Activated B cell treated with CpG ODN at 0.5 μM for 24 hours (primary cell): ENCODE results near the gene RPL18. TPM values are rescaled to one million over a fixed set of nuclear protein-coding genes. Genes with fewer than 3 reads are reported as not detected.

ENCODE experiments used
- ATAC-seq: fragments of 200-7000 bp; cut with Tn5 transposase; one replicate; pipeline ENCODE4 v1.10.0; 2021; ENCODE audit warnings: low read depth, mild to moderate bottlenecking, moderate library complexity
- CTCF ChIA-PET: fragments of 350-600 bp; sonication (Branson Sonifier 250); formaldehyde crosslinking; loops from one replicate; lab custom pipeline; 2021; ENCODE audit warnings: antibody characterized with exemption; lab: Charles Lee
- POLR2A ChIA-PET: fragments of 350-600 bp; sonication (Branson Sonifier 250); formaldehyde crosslinking; loops from one replicate; lab custom pipeline; 2021; ENCODE audit warnings: antibody characterized with exemption; lab: Charles Lee
- DNase-seq: peaks from one replicate; pipeline ENCODE4 v3.0.0; 2022
- H3K27ac Mint-ChIP-seq: one replicate; pipeline ENCODE4 v1.8.0; 2020; ENCODE audit warnings: mixed read lengths
- H3K27me3 Mint-ChIP-seq: one replicate; pipeline ENCODE4 v1.8.0; 2021; ENCODE audit warnings: mixed read lengths
- H3K36me3 Mint-ChIP-seq: one replicate; pipeline ENCODE4 v1.8.0; 2021; ENCODE audit warnings: low read depth, mixed read lengths
- H3K4me1 Mint-ChIP-seq: one replicate; pipeline ENCODE4 v1.8.0; 2021; ENCODE audit warnings: mixed read lengths
- H3K4me3 Mint-ChIP-seq: one replicate; pipeline ENCODE4 v1.8.0; 2020; ENCODE audit warnings: mild to moderate bottlenecking, mixed read lengths
- H3K9me3 Mint-ChIP-seq: one replicate; pipeline ENCODE4 v1.8.0; 2020; ENCODE audit warnings: mixed read lengths
- intact Hi-C: fragments of 100-400 bp; cut with micrococcal nuclease; formaldehyde crosslinking; loops from one replicate; pipeline ENCODE4 v1.15.1; 2024
- total RNA-seq: library from RNA; stranded (reverse); gene quantifications from 2 replicates; pipeline ENCODE4 v1.2.3, GENCODE V29; 2022
- TF ChIP-seq, protein P1 (sequence below): fragments of 200-600 bp; IDR thresholded peaks from one replicate; pipeline ENCODE4 v1.8.0; 2022; ENCODE audit warnings: antibody characterized with exemption, mild to moderate bottlenecking

RPL18 gene
- total RNA-seq, 1 donor from 2014 or later, result 2,427 TPM

- ATAC-seq (peak; percentile 80), DNase-seq (peak; percentile 95)
- Mint-ChIP-seq H3K27me3 (no peaks in the 10 kb centered on the region), H3K36me3 (peaks cover 32% of the 10 kb centered on the region), H3K9me3 (no peaks in the 10 kb centered on the region), H3K27ac (peak overlapping the region; percentile 90), H3K4me3 (peak overlapping the region; percentile 86), H3K4me1 (peaks cover 44% of the 10 kb centered on the region)
- POLR2A ChIA-PET, result interaction anchor here (0.5 to 3.5 kb wide), 14 partner anchors 8 to 1907 kb away, joined by 3 to 53 read pairs (median 3); partner anchors contain the start of genes CA11, DBP and PRKD2
- CTCF ChIA-PET, result interaction anchor here (0.9 kb wide), 1 partner anchor 15 kb away, joined by 4 read pairs; no protein-coding TSS in a partner anchor
- TF ChIP-seq, protein P1, sequence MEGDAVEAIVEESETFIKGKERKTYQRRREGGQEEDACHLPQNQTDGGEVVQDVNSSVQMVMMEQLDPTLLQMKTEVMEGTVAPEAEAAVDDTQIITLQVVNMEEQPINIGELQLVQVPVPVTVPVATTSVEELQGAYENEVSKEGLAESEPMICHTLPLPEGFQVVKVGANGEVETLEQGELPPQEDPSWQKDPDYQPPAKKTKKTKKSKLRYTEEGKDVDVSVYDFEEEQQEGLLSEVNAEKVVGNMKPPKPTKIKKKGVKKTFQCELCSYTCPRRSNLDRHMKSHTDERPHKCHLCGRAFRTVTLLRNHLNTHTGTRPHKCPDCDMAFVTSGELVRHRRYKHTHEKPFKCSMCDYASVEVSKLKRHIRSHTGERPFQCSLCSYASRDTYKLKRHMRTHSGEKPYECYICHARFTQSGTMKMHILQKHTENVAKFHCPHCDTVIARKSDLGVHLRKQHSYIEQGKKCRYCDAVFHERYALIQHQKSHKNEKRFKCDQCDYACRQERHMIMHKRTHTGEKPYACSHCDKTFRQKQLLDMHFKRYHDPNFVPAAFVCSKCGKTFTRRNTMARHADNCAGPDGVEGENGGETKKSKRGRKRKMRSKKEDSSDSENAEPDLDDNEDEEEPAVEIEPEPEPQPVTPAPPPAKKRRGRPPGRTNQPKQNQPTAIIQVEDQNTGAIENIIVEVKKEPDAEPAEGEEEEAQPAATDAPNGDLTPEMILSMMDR, result no peak
- intact Hi-C loops, result loop anchor here (1.0 kb wide), 1 partner anchor 10 kb away; no protein-coding TSS in a partner anchor
Observed at GRCh38 chr19:48624067-48624594, 5.2 kb upstream of the RPL18 start.

DNA sequence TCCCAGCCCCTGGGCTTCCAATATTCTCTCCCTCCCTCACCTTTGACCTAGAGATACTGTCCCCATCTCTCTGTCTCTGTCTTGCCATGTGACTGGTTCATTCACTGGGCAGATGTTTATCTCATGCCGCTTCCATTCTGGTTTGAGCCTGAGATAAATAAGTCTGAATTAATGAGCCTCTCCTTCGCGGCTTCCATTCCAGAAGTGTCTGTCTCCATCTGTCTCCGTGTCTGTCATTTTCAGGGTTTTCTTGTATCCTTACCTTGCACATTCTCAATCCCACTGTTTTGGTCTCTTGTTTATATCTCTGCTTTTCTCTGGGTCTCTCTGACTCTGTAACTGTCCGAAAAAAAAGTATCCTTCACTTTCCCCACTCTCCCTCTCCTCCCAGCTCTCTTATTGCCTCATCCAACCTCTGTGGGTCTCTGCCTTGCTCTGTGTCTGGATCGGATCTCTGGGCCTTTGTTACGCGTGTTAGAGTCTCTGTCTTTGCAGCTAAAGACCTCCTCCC lies 4.6 kb upstream of the RPL18 start:
- Mint-ChIP-seq H3K27me3 (no peaks in the 10 kb centered on the region), H3K36me3 (peaks cover 33% of the 10 kb centered on the region), H3K4me3 (peak overlapping the region; percentile 86), H3K27ac (peak overlapping the region; percentile 90), H3K9me3 (no peaks in the 10 kb centered on the region), H3K4me1 (peaks cover 45% of the 10 kb centered on the region)
- intact Hi-C loops, result loop anchor here (1.0 kb wide), 1 partner anchor 11 kb away; no protein-coding TSS in a partner anchor
- ChIA-PET CTCF (interaction anchor here (0.9 kb wide), 1 partner anchor 15 kb away, joined by 4 read pairs; no protein-coding TSS in a partner anchor), POLR2A (interaction anchor here (0.6 to 3.5 kb wide), 9 partner anchors 10 to 394 kb away, joined by 3 to 53 read pairs (median 4); partner anchors contain the start of genes CA11 and DBP)
- DNase-seq (no peak), ATAC-seq (no peak)
- TF ChIP-seq, protein P1, result no peak

DNA sequence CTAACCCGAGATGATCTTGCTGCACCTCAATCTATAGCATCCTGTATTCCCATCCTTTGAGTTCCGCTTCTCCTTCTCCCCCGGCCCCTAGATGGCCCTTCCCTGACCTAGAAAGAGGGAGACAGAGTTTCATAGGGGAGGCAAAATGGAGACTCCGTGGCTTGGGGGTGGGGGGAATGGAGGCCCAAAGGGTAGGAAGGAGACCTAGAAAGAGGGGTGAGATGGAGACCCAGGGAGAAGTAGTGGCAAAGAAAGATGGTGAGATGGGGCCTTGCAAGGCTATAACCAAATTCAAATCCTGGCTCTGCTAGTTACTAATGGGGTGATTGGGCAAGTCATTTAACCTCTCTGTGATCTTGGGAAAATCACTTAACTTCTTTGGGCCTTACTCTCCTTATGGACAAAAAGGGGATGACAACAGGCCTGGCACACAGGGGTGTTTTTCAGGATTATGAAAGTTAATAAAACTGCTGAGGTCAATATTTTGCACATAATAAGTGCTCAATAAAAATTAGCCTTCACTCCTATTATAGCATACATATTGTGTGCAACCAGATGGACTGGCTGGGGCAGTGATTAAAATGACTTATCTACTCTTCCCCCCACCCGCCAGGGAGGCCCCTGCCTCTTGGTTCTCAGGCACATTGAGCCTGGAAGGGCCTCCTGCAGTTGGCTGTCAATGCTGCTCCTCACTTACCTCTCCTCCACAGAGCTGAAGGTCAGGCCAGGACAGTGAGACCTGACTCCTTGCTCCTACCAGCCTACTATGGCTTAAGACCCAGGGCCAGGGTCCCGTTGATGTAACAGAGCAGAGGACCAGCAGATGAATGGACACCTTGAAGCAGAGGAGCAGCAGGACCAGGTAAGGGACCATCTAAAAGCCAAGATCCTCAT lies 961 bp upstream of the RPL18 start:
- ChIA-PET CTCF (interaction anchor here (0.6 to 3.2 kb wide), 7 partner anchors 11 to 299 kb away, joined by 3 to 13 read pairs (median 4); partner anchors contain the start of genes CA11 and GRWD1), POLR2A (interaction anchor here (0.6 to 2.8 kb wide), 37 partner anchors 8 to 1020 kb away, joined by 3 to 67 read pairs (median 4); partner anchors contain the start of genes CA11, DBP, EMP3 and GYS1)
- Mint-ChIP-seq H3K9me3 (no peaks in the 10 kb centered on the region), H3K27me3 (no peaks in the 10 kb centered on the region), H3K27ac (peak overlapping the region; percentile 97), H3K4me3 (peak overlapping the region; percentile 98), H3K36me3 (peaks cover 63% of the 10 kb centered on the region), H3K4me1 (peaks cover 62% of the 10 kb centered on the region)
- intact Hi-C loops, result loop anchor here (1.0 to 2.0 kb wide), 8 partner anchors 12 to 287 kb away; partner anchors contain the start of genes CA11, DBP, GRWD1 and SYNGR4
- DNase-seq, result no peak
- TF ChIP-seq, protein P1, result no peak
- no peak for ATAC-seq

DNA sequence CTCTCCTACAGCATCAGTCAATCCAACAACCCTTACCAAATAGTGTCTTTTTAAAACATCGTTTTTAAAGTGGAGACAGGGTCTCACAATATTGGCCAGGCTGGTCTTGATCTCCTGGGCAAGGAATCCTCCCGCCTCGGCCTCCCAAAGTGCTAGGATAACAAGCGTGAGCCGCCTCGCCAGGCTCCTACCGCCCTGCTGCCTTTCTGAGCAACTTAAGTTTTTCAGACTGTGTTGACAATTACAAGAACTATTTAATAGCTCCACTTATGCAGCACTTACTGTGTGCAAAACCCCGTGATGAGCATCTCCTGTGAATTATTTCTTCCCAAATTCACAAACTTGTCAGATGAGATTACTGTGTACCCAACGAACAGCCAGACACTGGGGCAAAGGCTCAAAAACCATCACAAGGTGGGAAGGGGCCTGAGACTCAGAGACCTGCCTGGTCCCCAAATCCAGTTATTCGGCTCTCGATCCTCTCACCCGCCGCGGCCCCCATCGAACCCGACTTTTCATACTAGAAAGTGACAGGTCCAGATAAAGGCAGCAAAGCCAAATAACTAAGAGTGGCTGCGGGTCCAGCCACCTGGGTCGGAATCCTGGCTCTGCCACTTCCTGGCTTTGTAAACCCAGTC lies 581 bp downstream of the RPL18 start:
- H3K9me3 Mint-ChIP-seq, result no peaks in the 10 kb centered on the region
- intact Hi-C loops, result loop anchor here (2.0 kb wide), 1 partner anchor 286 kb away; no protein-coding TSS in a partner anchor

More for the DNA sequence above, 581 bp downstream of the RPL18 start:
- peak overlapping the region; percentile 97 for H3K27ac Mint-ChIP-seq
- peak overlapping the region; percentile 98 for H3K4me3 Mint-ChIP-seq
- ChIA-PET CTCF (interaction anchor here (0.5 to 3.2 kb wide), 4 partner anchors 10 to 297 kb away, joined by 3 to 13 read pairs (median 4); partner anchors contain the start of gene CA11), POLR2A (interaction anchor here (0.5 to 3.3 kb wide), 40 partner anchors 9 to 1311 kb away, joined by 3 to 67 read pairs (median 5); partner anchors contain the start of genes ATF5, CA11, DBP and GYS1)
- TF ChIP-seq, protein P1, result no peak
- peaks cover 52% of the 10 kb centered on the region for H3K4me1 Mint-ChIP-seq
- H3K36me3 Mint-ChIP-seq, result peaks cover 62% of the 10 kb centered on the region
- H3K27me3 Mint-ChIP-seq, result no peaks in the 10 kb centered on the region
- ATAC-seq (no peak), DNase-seq (no peak)
